ENCODE results near the gene PPP1CA. TPM values are rescaled to one million over a fixed set of nuclear protein-coding genes. Genes with fewer than 3 reads are reported as not detected.

Gene PPP1CA
- total RNA-seq, 1 donor = 169 TPM

DNA sequence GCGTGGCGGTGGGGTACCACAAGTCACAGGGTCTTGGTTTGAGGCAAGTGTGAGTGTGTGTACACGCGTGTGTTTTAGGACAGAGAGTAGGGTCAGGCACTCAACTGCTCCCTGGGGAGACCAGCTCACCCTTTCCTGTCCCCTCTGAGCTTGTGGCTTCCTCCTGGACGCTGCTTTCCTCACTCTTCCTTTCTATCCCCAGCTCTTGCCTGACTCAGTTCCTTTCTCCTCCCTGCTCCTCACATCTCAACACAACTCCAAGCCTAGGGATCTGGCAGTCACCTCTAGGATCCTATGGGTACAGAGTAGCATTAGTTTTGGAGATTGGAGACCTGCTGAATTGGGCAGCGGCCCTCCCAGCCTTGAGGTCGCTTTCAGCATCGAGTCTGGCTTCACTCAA, 32.4 kb downstream of the PPP1CA start:
- Histone ChIP-seq H3K4me1 (ENCODE audit: insufficient read depth, low read length) (peaks cover 59% of the 10 kb centered on the region), H4K20me1 (ENCODE audit: insufficient read depth, low read length) (peaks cover 71% of the 10 kb centered on the region), H3K27me3 (ENCODE audit: insufficient read depth, low read length) (no peaks in the 10 kb centered on the region), H3K79me2 (ENCODE audit: insufficient read depth, low read length) (peaks cover 86% of the 10 kb centered on the region), H3K36me3 (ENCODE audit: insufficient read depth, low read length) (peaks cover 18% of the 10 kb centered on the region), H3K27ac (ENCODE audit: low read depth, low read length) (peak overlapping the region; percentile 66), H3K9me3 (ENCODE audit: low read depth, low read length) (no peaks in the 10 kb centered on the region), H3K4me3 (ENCODE audit: insufficient read depth, low read length) (peak overlapping the region; percentile 10), H3K4me2 (ENCODE audit: insufficient read depth, low read length) (peak overlapping the region; percentile 48), H2AFZ (ENCODE audit: low read length) (no peak overlapping the region)
- no peak for TF ChIP-seq CTCF (IDR thresholded peaks at IDR 0.05; ENCODE audit: extremely low read depth, low read depth, low read length)
- DNase-seq (ENCODE audit: insufficient read length, low spot score, missing footprints) = peak; percentile 91

- H3K4me2 ChIP-seq (ENCODE audit: insufficient read depth, low read length) = peak overlapping the region; percentile 16
These were observed 33.0 kb downstream of the PPP1CA start for GRCh38 chr11:67368621-67369020.

DNA sequence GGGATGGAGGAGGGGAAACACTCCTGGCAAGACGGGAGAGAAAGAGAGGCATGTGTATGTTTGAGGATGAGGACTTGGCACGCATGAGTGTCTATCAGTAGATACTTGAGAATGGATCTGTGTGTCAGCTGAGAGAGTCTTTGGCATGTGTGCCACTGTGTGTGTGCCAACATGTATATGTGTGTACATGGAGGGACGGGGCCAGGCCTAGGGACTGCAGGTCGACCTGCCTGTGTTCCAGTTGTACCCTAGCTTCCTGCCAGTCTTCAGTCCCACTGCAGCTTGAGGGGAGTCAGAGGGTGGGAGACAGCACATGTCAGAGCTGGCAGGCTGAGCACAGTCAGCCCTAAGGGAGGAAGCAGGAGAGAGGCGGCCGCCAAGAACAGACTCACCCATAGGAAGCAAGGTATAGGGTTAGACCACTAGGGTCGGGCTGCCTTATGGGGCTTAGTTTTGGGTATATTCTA, 33.9 kb downstream of the PPP1CA start:
- no peak overlapping the region for H2AFZ ChIP-seq (ENCODE audit: low read length)
- peaks cover 27% of the 10 kb centered on the region for H3K36me3 ChIP-seq (ENCODE audit: insufficient read depth, low read length)
- TF ChIP-seq CTCF (IDR thresholded peaks at IDR 0.05; ENCODE audit: extremely low read depth, low read depth, low read length) = no peak
- H4K20me1 ChIP-seq (ENCODE audit: insufficient read depth, low read length) = peaks cover 76% of the 10 kb centered on the region
- peaks cover 85% of the 10 kb centered on the region for H3K79me2 ChIP-seq (ENCODE audit: insufficient read depth, low read length)
- H3K27me3 ChIP-seq (ENCODE audit: insufficient read depth, low read length) = no peaks in the 10 kb centered on the region
- peak overlapping the region; percentile 21 for H3K27ac ChIP-seq (ENCODE audit: low read depth, low read length)
- DNase-seq (ENCODE audit: insufficient read length, low spot score, missing footprints) = peak; percentile 90
- H3K9me3 ChIP-seq (ENCODE audit: low read depth, low read length) = no peaks in the 10 kb centered on the region
- H3K4me2 ChIP-seq (ENCODE audit: insufficient read depth, low read length) = peak overlapping the region; percentile 45
- peaks cover 59% of the 10 kb centered on the region for H3K4me1 ChIP-seq (ENCODE audit: insufficient read depth, low read length)
- H3K4me3 ChIP-seq (ENCODE audit: insufficient read depth, low read length) = no peak overlapping the region

More at GRCh38 chr11:67368621-67369020, 33.0 kb downstream of the PPP1CA start:
- TF ChIP-seq CTCF (IDR thresholded peaks at IDR 0.05; ENCODE audit: extremely low read depth, low read depth, low read length) = no peak
- Histone ChIP-seq H2AFZ (ENCODE audit: low read length) (no peak overlapping the region), H4K20me1 (ENCODE audit: insufficient read depth, low read length) (peaks cover 73% of the 10 kb centered on the region), H3K27me3 (ENCODE audit: insufficient read depth, low read length) (no peaks in the 10 kb centered on the region), H3K27ac (ENCODE audit: low read depth, low read length) (peak overlapping the region; percentile 66), H3K79me2 (ENCODE audit: insufficient read depth, low read length) (peaks cover 90% of the 10 kb centered on the region), H3K4me1 (ENCODE audit: insufficient read depth, low read length) (peaks cover 59% of the 10 kb centered on the region), H3K36me3 (ENCODE audit: insufficient read depth, low read length) (peaks cover 24% of the 10 kb centered on the region), H3K9me3 (ENCODE audit: low read depth, low read length) (no peaks in the 10 kb centered on the region), H3K4me3 (ENCODE audit: insufficient read depth, low read length) (no peak overlapping the region)
- DNase-seq (ENCODE audit: insufficient read length, low spot score, missing footprints) = peak; percentile 90

DNA sequence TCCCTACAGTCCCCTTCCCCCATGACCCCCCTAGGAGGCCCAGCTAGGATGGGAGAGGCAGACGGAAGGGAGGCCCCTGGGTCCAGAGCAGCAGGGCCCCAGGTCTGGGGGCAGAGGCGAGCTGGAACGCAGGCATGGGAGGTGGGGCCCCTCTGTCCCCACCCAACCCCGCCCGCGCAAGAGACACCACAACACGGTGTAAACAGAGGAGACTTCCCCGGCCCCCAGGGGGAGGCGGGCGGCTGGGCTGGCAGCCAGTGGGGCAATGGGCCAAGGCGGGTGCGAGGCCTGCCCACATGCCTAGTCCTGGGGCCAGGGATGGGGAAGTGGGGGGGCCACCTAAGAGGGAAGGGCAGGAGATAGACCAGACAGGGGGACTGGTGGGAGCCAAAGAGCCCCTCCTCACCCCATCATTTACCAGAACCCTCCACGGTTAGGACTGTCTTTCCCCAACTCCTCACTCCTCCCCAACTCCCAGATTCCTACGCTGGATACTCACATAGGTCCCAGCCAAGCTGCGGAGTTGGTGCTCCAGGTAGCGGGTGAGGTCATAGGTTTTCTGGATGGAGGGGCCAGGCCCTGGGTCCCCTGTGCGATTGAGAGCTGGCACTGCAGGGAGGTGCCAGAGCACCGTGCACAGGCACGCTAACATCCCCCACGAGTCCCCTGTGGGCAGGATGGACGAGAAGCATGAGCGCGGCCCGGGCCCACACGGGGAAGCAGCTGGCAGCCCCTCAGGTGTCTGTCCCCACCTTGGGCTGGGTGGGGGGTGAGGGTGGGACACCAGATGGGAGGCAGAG, 34.5 kb downstream of the PPP1CA start:
- Histone ChIP-seq H2AFZ (ENCODE audit: low read length) (no peak overlapping the region), H3K27ac (ENCODE audit: low read depth, low read length) (peak overlapping the region; percentile 55), H3K4me3 (ENCODE audit: insufficient read depth, low read length) (no peak overlapping the region), H4K20me1 (ENCODE audit: insufficient read depth, low read length) (peaks cover 82% of the 10 kb centered on the region), H3K27me3 (ENCODE audit: insufficient read depth, low read length) (no peaks in the 10 kb centered on the region), H3K4me2 (ENCODE audit: insufficient read depth, low read length) (peak overlapping the region; percentile 45), H3K36me3 (ENCODE audit: insufficient read depth, low read length) (peaks cover 33% of the 10 kb centered on the region), H3K9me3 (ENCODE audit: low read depth, low read length) (no peaks in the 10 kb centered on the region), H3K79me2 (ENCODE audit: insufficient read depth, low read length) (peaks cover 89% of the 10 kb centered on the region), H3K4me1 (ENCODE audit: insufficient read depth, low read length) (peaks cover 59% of the 10 kb centered on the region)
- TF ChIP-seq CTCF (IDR thresholded peaks at IDR 0.05; ENCODE audit: extremely low read depth, low read depth, low read length) = no peak
- peak; percentile 91 for DNase-seq (ENCODE audit: insufficient read length, low spot score, missing footprints)
